Pulmonary artery endothelial cell (primary cell): ENCODE data around the gene PCSK5. TPM values are rescaled to one million over a fixed set of nuclear protein-coding genes. Genes with fewer than 3 reads are reported as not detected.
"Not testable (repeated sequence)": the region's sequence is repeated elsewhere in the genome, so short reads cannot be mapped to it uniquely, and the experiment has no call there.

Source experiments
- DNase-seq: peaks from one replicate; pipeline ENCODE4 v3.0.0-alpha.2; 2011; ENCODE audit warnings: low read depth, low spot score
- total RNA-seq: library from RNA; depleted of rRNA; stranded (reverse); fragments of >200 nt; gene quantifications from 2 replicates; pipeline ENCODE4 v1.2.3, GENCODE V29; 2014

PCSK5 gene
- total RNA-seq, 1 donor from 2014 or later, result 11.5 TPM

- DNase-seq, result no peak
Measured at GRCh38 chr9:76354221-76354620, 463.7 kb downstream of the PCSK5 start.

GRCh38 chr9:76355886-76356285, 465.4 kb downstream of the PCSK5 start:
- no peak for DNase-seq

GRCh38 chr9:76357555-76357954, 467.1 kb downstream of the PCSK5 start:
- no peak for DNase-seq

DNA sequence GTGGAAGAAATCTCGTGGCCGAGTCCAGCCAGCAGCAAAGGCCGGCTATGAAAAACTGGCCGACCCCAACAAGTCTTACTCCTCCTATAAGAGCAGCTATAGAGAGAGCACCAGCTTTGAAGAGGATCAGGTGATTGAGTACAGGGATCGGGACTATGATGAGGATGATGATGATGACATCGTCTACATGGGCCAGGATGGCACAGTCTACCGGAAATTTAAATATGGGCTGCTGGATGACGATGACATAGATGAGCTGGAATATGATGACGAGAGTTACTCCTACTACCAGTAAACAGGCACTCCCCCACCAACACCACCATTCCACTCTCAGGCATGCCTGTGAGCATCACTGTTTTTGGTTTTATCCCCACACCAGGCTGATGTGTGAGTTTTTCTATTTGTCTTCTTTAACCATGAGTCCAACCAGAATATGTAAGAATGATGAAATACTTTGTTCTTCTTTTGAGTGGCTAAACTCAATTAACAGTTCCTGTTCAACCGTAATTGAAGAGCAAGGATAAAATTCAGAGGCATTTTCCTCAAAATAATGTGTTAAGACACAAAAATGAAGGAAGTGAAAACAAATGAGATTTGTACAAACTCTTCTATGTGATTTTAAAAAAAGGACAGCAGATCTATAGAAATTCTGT, 468.3 kb downstream of the PCSK5 start:
- no peak for DNase-seq

DNA sequence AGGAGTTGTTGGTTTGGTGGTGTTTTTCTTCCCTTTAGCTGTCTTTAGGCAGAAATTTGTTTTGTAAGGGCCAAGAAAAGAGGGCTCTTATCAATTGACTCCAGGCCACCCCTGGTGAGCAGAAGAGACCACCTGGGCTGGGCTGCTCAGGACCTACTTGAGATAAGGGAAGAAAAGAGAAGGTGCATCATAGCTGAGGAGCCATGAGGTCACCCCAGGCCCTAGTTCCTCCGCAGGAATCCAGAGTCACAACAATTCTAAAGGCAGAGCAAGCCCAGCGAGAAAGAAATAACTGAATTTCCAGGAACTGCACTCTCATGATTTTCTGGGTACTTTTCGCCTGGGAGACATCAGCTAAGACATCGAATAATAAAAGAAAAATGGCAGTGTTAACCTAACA, 468.9 kb downstream of the PCSK5 start:
- DNase-seq, result no peak

- no peak for DNase-seq
Measured at GRCh38 chr9:76359766-76360165, 469.3 kb downstream of the PCSK5 start.

GRCh38 chr9:76362332-76363031, 472.0 kb downstream of the PCSK5 start:
- DNase-seq, result not testable (repeated sequence)

GRCh38 chr9:76363032-76363395, 472.5 kb downstream of the PCSK5 start:
- DNase-seq, result no peak

GRCh38 chr9:76365028-76365427, 474.6 kb downstream of the PCSK5 start:
- no peak for DNase-seq

- no peak for DNase-seq
Measured at GRCh38 chr9:76366275-76366674, 475.8 kb downstream of the PCSK5 start.

- no peak for DNase-seq
Measured at GRCh38 chr9:76369583-76369982, 479.1 kb downstream of the PCSK5 start.

- no peak for DNase-seq
Measured at GRCh38 chr9:76370396-76371023, 480.0 kb downstream of the PCSK5 start.

- no peak for DNase-seq
Measured at GRCh38 chr9:76371901-76372300, 481.4 kb downstream of the PCSK5 start.

DNA sequence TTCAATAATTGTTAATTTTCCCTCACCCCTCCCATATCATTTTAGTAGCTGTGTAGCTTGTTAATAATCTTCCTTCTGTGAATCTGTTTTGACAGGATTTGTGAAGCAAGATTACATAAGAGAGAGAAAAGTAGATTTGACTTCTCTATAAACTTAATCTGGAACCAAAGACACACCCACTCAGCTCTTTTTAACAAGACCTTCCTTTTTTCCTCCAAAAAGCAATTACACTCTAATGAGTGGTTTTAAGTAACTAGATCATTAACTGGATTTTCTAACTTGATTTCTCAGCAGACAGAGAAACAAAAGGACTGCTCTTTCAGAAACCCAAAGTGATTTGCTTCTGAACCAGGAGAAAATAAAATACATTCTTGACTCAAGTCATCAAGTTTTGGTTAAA, 481.9 kb downstream of the PCSK5 start:
- no peak for DNase-seq

DNA sequence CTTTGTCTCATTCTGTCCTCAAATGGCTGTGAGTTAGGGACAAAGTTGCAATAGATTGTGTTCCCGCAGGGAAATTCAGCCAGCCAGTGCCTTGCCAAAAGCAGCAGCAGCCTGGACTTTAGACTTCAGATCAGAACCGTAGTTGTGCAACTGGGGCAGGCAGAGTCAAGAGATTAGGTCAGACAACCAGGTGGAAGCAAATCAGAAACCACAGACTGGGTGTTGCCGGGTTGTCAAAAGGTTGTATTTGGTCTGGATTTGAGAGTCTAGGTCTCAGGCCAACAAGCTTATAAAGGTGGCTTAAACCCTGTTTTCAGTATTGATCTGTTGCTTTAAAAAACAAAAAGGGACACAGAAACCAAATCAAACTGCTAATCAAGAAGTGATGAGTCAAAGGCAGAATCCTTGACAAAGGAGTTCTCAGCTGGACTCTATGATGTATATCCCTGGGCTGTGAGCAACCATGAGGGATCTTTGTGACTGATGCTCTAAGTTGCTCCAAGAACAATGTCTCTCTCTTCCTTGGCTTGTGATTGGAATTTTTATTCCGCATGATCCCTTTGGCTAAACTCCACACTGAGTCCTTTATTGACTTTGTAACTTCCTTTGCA, 482.8 kb downstream of the PCSK5 start:
- DNase-seq, result no peak

DNA sequence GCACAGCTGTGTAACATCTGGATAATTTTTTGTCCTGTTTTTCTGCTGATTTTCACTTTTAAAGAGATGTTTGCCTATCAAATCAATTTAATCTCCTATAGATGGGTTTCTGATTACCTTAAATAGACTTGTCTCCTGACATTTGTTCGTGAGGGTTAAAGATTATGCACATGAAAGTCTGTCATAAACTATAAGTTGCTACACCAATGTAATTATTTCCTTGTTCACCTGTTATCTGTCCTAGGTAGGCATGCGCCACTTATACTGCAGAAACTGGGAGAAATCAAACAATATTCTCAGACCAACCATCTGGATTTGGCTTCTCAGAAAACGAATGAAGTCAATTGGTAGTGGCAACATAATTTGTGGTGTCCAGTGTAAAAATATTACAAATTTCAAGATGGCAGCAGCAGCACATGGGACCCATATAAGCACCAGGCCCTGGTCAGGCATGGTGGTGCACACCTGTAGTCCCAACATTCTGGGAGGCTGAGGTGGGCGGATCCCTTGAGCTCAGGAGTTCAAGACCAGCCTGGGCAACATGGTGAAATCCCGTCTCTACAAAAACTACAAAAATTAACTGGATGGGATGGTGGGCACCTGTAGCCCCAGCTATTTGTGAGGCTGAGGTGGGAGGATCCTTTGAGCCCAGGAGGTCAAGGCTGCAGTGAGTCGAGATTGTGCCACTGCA, 483.5 kb downstream of the PCSK5 start:
- no peak for DNase-seq

- peak; percentile 93 for DNase-seq
Measured at GRCh38 chr9:76374783-76375559, 484.5 kb downstream of the PCSK5 start.

DNA sequence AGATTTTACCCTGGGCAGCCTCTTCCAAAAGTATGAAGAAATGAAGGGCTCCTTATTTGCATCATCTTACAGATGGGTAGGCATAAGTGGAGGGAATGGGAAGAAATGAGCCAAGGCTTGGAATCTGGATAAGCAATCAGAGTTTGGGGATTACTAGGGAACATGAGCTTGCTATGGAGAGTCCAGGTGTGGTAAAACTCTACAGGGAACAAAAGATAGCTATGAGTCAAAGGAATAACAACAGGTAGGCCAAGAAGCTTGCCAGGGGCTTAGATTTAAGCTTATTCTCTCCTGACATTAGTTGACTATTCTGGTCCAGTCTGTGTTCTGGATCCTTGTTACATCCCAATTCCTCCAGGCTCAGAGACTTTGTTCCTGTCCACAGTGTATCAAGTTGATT, 487.3 kb downstream of the PCSK5 start:
- no peak for DNase-seq

- DNase-seq, result no peak
Measured at GRCh38 chr9:76378367-76379073, 488.0 kb downstream of the PCSK5 start.

DNA sequence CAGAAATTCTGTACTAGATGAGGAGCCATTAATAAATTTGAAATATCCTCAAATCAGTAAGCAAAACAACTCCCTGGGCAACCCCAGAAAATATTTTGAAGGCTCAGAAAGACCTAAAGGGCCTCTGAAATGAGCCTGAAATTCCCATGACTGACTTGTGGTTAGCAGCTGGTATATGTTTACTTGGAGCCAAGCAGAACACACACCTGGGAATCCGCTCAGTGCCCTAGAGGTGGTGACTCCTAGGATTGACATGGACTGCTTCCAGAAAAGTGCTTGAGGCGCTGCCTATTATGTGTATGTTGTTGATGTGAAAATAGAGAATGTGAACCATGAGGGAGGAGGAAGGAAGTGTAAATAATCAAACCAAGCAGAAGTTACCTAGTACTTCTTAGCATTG, 489.0 kb downstream of the PCSK5 start:
- DNase-seq, result no peak
